Fibroblast of lung (primary cell): Measurements from ENCODE around the gene ASZ1.
"Not testable (repeated sequence)": the region's sequence is repeated elsewhere in the genome, so short reads cannot be mapped to it uniquely, and the experiment has no call there.

Source experiments
- CTCF ChIP-seq, 2 donors: IDR thresholded peaks in 1 of 2; conservative IDR thresholded peaks in 1 of 2; 1 replicate in 1 of 2; 2 replicates in 1 of 2; pipeline ENCODE4 v1.5.1; 2011 to 2012; ENCODE audit warnings: low read length in 2 of 2, control low read depth in 1 of 2, inconsistent platforms in 1 of 2, low read depth in 1 of 2, mild to moderate bottlenecking in 1 of 2
- EZH2 ChIP-seq: IDR thresholded peaks from 2 replicates; pipeline ENCODE4 v1.5.1; 2012; ENCODE audit warnings: low read length, control low read depth, mild to moderate bottlenecking; ENCODE audit errors: missing control alignments

GRCh38 chr7:117460815-117461214 lies 33.5 kb upstream of the ASZ1 start:
- TF ChIP-seq CTCF (conservative IDR thresholded peaks at IDR 0.05 in 1 of 2, IDR thresholded peaks at IDR 0.05 in 1 of 2; ENCODE audit: low read depth in 1 of 2, low read length in 2 of 2); EZH2: not testable (repeated sequence)
